Measurements from ENCODE around the gene SHROOM2.
A peak's percentile ranks its signal among the peaks of the same experiment; 100 is the strongest.
"Not testable (repeated sequence)": the region's sequence is repeated elsewhere in the genome, so short reads cannot be mapped to it uniquely, and the experiment has no call there.

Gene SHROOM2, protein sequence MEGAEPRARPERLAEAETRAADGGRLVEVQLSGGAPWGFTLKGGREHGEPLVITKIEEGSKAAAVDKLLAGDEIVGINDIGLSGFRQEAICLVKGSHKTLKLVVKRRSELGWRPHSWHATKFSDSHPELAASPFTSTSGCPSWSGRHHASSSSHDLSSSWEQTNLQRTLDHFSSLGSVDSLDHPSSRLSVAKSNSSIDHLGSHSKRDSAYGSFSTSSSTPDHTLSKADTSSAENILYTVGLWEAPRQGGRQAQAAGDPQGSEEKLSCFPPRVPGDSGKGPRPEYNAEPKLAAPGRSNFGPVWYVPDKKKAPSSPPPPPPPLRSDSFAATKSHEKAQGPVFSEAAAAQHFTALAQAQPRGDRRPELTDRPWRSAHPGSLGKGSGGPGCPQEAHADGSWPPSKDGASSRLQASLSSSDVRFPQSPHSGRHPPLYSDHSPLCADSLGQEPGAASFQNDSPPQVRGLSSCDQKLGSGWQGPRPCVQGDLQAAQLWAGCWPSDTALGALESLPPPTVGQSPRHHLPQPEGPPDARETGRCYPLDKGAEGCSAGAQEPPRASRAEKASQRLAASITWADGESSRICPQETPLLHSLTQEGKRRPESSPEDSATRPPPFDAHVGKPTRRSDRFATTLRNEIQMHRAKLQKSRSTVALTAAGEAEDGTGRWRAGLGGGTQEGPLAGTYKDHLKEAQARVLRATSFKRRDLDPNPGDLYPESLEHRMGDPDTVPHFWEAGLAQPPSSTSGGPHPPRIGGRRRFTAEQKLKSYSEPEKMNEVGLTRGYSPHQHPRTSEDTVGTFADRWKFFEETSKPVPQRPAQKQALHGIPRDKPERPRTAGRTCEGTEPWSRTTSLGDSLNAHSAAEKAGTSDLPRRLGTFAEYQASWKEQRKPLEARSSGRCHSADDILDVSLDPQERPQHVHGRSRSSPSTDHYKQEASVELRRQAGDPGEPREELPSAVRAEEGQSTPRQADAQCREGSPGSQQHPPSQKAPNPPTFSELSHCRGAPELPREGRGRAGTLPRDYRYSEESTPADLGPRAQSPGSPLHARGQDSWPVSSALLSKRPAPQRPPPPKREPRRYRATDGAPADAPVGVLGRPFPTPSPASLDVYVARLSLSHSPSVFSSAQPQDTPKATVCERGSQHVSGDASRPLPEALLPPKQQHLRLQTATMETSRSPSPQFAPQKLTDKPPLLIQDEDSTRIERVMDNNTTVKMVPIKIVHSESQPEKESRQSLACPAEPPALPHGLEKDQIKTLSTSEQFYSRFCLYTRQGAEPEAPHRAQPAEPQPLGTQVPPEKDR (N-terminal part only)

DNA sequence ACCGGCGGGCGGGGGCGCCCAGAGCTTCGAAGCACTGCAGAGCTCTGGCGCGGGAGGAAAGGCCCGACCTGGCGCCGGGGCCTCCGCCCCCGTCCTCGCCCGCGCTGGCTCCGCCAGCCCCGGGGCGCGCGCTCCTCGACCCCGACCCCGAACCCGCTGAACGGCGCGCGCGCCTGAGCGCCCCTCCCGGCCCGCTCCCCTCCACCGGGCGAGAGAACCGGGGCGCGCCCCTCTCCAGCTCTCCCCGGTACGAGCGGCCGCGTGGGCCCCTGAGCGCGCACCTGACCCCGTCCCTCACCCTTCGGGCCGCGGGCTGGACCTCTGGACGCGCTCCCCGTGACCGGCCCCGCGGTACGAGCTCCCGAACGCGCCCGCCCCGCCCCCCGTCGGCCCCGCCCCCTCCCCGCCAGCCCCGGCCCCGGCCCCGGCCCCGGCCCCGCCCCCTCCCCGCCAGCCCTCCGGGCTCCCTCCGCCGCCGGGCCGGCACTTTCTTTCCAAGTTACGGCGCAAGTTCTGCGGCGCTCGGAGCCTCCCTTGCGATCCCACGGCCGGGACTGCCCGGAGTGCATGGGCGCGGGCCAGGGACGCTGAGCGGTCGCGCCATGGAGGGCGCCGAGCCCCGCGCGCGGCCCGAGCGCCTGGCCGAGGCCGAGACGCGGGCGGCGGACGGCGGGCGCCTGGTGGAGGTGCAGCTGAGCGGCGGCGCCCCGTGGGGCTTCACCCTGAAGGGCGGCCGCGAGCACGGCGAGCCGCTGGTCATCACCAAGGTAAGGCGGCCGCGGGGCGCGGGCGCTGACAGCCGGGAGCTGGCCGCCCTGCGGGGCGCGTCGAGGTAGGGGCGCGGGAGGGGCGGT is at the start of gene SHROOM2:
Gene SHROOM2 (plus strand): TSS at position 486 of the 854 bp plus-strand sequence. CDS start 117 bp downstream, at position 603.
- DNase-seq (ENCODE audit: low spot score) = no peak

DNA sequence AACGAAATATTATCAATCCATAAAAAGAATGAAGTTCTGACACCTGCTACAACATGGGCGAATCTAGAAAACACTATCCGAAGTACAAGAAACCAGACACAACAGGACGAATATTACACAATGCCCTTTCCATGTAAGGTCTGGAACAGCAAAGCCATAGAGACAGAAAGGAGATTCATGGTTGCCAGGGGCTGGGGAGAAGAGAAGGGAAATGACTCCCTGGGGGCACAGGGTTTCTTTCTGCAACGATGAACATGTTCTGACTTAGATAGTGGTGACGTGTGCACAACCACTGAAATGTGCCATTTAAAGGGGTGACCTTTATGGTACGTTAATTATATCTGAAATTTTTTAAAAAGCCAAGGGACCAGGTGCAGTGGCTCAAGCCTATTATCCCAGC is 48.9 kb upstream of the SHROOM2 start:
- DNase-seq (ENCODE audit: low spot score) = no peak

DNA sequence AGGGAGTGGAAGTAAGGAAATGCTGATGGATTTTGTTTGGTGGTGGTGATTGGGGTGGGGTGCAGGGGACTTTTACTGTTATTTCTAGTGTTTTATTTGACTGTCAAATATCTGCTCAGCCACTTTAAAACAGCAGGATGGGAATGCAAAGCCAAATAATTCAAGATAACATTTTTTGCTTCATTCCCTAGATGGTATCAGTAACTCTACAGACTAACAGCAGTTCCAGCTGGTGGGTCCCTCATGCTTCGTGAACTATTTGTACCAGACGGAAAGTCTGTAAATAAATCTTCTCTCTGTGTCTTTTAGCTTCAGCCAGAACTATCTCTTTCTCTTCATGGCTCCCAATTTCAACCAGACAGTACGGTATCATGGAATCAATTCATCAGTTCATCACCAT is 48.1 kb upstream of the SHROOM2 start:
- DNase-seq (ENCODE audit: low spot score) = no peak

DNA sequence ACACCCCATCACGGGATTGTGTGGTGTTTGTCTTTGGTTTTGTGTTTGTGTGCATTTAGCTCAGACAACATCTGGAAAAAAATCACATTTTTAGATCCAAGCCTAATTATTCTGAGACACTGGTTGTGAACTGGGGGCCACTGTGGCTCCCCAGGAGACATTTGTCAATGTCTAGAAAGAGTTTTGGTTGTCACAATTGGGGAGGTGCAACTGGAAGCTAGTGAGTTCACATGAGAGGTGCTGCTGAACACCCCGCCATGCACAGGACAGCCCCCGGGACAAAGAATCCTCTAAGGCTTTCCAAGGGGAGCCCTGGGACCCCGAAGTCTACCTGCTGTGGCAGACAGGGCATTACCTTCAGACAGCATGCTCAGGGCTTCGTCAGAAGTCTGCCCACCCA is 47.1 kb upstream of the SHROOM2 start:
- DNase-seq (ENCODE audit: low spot score) = no peak

DNA sequence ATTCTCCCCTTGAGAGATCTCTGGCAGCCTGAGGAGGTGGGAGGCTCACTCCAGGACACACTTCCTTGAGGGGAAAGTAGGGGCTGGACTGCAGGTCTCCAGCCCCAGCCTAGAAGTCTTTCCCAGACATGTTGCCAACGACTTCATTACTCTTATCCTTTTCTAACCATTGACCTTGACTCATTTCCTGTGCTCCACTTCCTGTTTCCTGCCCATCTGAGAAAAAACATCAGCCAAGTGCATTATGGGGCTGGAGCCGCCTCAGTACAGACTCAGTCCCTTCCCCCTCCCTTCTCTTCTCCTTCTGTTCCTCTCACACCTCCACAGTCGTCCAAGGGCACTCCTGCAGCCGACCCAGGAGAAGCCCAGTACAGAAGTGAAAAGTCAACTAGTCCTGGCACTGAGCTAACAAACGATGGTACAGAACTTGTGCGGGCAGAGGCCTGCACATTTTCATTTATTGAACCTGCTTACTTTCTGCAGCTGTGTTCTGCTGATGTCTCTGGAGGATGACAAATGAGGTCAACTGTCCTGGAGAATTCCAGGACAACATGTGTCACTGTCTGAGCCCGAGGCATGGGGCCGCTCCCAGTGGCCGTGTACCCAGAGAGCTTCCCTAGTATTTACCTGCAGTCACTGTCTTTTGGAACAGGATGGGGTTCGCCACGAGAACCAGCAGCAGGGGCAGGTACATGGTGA is 40.7 kb upstream of the SHROOM2 start:
- peak; percentile 14 for DNase-seq (ENCODE audit: low spot score)

GRCh38 chrX:9746148-9746888 is 39.9 kb upstream of the SHROOM2 start:
- DNase-seq (ENCODE audit: low spot score) = no peak

DNA sequence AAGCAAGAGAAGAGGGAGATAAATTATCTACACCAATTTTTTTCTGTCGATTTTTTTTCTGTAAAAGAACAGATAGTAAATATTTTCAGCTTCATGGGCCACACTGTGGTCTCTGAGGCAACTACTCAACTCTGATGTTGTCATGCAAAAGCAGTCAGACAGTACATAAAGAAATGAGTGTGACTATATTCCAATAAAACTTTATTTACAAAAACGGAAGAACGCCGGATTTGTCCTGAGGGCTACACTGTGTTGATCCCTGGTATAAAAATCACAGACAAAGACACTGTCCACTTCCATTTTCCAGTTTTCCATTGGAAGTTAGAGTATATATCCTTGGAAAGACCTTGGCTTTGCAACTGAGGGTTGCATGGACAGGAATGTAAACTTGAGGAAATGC is 38.6 kb upstream of the SHROOM2 start:
- no peak for DNase-seq (ENCODE audit: low spot score)

DNA sequence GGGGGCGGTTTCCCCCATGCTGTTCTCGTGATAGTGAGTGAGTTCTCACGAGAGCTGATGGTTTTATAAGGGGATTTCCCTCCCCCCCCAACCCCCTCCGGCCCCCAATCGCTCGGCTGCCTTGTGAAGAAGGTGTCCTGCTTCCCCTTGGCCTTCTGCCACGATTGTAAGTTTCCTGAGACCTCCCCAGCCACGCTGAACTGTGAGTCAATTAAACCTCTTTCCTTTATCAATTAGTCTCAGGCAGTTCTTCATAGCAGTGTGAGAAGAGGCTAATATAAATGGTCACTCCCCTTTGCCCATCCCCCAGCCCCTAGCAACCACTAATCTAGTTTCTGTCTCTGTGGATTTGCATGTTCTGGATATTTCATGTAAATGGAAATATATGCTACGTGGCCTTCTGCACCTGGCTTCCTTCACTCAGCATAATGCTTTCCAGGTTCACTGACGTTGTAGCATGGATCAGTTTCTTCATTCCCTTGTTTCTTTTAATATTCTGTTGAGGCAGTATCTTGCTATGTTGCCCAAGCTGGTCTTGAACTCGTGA is 37.0 kb upstream of the SHROOM2 start:
- DNase-seq (ENCODE audit: low spot score) = no peak

DNA sequence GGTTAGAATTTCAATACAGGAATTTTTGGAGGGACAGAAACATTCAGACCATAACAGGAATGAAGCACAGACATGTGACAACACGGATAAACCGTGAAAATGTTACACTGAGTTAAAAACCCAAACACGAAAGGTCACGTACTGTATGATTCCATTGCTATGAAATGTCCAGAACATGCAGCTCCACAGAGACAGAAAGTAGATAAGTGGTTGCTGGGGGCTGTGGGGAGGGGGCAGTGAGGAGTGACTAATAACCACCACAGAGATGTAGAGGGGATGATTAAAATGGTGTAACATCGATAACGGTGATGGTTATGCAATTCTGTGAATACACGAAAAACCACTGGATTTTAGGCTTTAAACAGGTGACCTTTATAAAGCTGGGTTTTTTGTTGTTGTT is 28.9 kb upstream of the SHROOM2 start:
- no peak for DNase-seq (ENCODE audit: low spot score)

DNA sequence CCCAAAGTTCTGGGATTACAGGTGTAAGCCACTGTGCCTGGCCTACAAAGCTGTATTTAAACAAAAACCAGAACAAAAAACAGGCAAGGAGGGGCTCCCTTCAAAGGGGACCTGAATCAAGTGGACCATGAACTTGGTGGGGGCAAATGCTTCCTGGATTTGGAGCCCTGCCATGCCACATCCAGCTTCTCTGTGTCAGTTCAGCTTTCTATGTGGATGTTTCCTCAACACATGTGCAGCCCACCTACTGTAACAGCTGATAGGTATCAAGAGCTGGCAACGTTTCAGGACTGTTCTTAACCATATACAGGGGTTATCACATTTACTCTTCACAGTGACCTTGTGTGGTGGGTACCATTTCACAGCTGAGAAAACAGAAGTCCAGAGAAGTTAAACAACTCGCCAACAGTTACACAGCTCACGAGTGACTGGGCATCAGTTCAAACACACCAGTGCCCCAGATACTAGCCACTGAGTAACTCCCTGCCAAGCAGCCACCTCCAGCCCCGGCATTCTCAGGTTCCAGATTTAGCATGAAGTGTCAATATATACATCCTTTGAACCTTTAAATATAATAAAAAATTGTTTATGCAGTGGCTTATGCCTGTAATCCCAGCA is 28.1 kb upstream of the SHROOM2 start:
- no peak for DNase-seq (ENCODE audit: low spot score)

- no peak for DNase-seq (ENCODE audit: low spot score)
These were observed 26.9 kb upstream of the SHROOM2 start for GRCh38 chrX:9759337-9759736.

GRCh38 chrX:9765072-9765736 is 21.0 kb upstream of the SHROOM2 start:
- no peak for DNase-seq (ENCODE audit: low spot score)

- no peak for DNase-seq (ENCODE audit: low spot score)
These were observed 20.5 kb upstream of the SHROOM2 start, which contains the start of gene GPR143 for GRCh38 chrX:9765737-9766097. GPR143 (minus strand) TSS chrX:9765847; CDS start chrX:9765817, 30 bp downstream.

DNA sequence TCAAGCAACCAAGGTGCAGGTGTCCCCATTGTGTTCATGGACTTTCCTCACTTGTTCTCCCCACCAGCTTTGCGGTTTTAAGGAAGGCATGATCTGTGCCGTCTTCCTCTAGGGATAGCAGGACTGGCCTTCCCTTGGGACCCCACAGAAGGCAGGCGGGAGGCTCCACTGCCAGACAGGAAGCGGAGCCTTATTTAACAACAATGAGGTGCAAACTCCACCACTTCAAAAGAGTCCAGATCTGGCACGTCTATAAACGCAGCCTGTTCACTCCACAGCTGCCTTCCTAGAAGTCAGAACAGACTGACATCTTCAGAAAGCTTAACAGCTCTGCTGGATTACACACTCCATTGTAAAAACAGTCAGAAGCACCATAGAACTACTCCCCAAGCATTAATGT is 18.9 kb upstream of the SHROOM2 start:
- DNase-seq (ENCODE audit: low spot score) = no peak

- DNase-seq (ENCODE audit: low spot score) = not testable (repeated sequence)
These were observed 17.8 kb upstream of the SHROOM2 start for GRCh38 chrX:9768321-9768839.

DNA sequence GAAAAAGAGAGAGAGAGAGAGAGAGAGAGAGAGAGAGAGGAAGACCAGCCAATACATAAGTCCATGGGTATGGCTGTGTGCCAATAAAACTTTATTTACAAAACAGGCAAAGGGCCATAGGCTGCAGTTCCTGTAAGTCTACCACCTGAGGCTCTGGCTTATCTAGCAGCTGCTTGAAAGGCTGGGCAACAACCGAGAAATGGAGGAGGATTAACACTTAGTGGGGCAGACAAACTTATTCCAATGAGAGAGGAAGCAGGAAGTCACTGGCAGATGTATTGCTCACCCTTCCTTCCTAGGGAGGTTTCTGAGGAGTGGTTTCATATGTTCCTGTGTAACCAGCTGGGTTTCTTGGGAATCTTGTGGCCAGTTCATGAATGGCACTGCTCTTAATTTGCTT is 15.9 kb upstream of the SHROOM2 start:
- DNase-seq (ENCODE audit: low spot score) = no peak

DNA sequence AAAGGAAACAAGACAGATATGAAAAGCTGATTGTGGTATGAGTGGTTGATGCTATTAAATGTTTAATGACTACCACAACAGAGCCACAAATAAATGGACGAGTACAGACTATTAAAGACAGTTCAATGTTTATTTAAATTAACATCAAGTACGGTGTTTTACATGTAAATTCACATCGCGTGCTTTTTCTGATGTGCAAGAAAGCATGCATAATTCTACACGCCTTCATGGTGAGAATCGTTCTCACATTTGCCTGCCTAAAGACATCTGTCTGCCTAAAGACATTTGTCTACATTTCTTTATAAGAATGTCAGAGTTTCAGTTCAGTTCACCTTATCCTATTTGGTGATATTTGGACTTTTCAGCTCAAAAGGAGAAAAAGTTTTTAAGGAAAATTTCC is 13.3 kb upstream of the SHROOM2 start:
- DNase-seq (ENCODE audit: low spot score) = no peak

GRCh38 chrX:9775930-9776329 is 10.3 kb upstream of the SHROOM2 start:
- peak; percentile 15 for DNase-seq (ENCODE audit: low spot score)
